Ovary (tissue), 3 donors: ENCODE data around the gene CRTAC1.

ENCODE experiments used
- CTCF ChIP-seq, 3 donors: fragments of 450-650 bp in 2 of 3; fragments of 200-600 bp in 1 of 3; IDR thresholded peaks; one replicate each; pipeline versions ENCODE4 v1.5.1 to v1.8.0; 2016 to 2022; ENCODE audit warnings: antibody characterized with exemption in 3 of 3, mild to moderate bottlenecking in 1 of 3
- EP300 ChIP-seq: sonication (generic); formaldehyde crosslinking; IDR thresholded peaks from one replicate; pipeline ENCODE4 v1.6.1; 2017; ENCODE audit warnings: antibody characterized with exemption
- POLR2A ChIP-seq: fragments of 450-650 bp; IDR thresholded peaks from one replicate; pipeline ENCODE4 v1.6.1; 2017; ENCODE audit warnings: antibody characterized with exemption, mild to moderate bottlenecking, moderate library complexity
- donor health status: DM: no; HTN: no; CAD: no.

- TF ChIP-seq CTCF (IDR thresholded peaks at IDR 0.05) (no peak), POLR2A (no peak), EP300 (no peak)
Observed at GRCh38 chr10:98000346-98000745, 30.1 kb downstream of the CRTAC1 start.
